ENCODE results near the gene RPL41.
A peak's percentile ranks its signal among the peaks of the same experiment; 100 is the strongest.

GRCh38 chr12:56119361-56119796 is 2.9 kb downstream of the RPL41 start:
- TF ChIP-seq CTCF (IDR thresholded peaks at IDR 0.05) (peak; percentile 79 to 90 (median 82)), POLR2A (IDR thresholded peaks at IDR 0.05) (no peak)

Data from right lobe of liver (tissue), 4 donors.